K562 (cell line): ENCODE results near the gene BCL2L1. TPM values are rescaled to one million over a fixed set of nuclear protein-coding genes. Genes with fewer than 3 reads are reported as not detected.

Source experiments
- ATAC-seq: fragments of 200-7000 bp; cut with Tn5 transposase; 3 replicates; pipeline ENCODE4 v1.9.1; 2020; ENCODE audit warnings: moderate library complexity
- BruUV-seq: library from RNA; stranded (reverse); fragments of 400-500 nt; replicated peaks from 2 replicates; lab custom pipeline; 2021; lab: Mats Ljungman, UMichigan
- CTCF ChIA-PET: fragments of 300-600 bp; formaldehyde crosslinking; extraction: SDS; loops from one replicate; lab custom pipeline; 2021; ENCODE audit warnings: low intra/inter-chr PET ratio; lab: Yijun Ruan, JAX
- POLR2A ChIA-PET: fragments of 300-600, 350-650 bp; sonication (Branson Sonifier 250); formaldehyde crosslinking; extraction: SDS; loops from one replicate; lab custom pipeline; 2021; ENCODE audit warnings: antibody characterized with exemption, inconsistent platforms; lab: Yijun Ruan, JAX
- DNase-seq, 4 experiments: peaks; one replicate each; pipeline versions ENCODE4 v3.0.0 to v3.0.0-alpha.2; 2011 to 2018; ENCODE audit warnings: low spot score in 3 of 4, mixed read lengths in 3 of 4; ENCODE audit errors: extremely low read depth in 1 of 4
- FAIRE-seq: peaks from 2 replicates; lab custom pipeline; 2011; peaks lifted over from hg19 to GRCh38; lab: Jason Lieb, UNC
- H2AFZ ChIP-seq: 2 replicates; pipeline ENCODE4 v1.6.0; 2011; ENCODE audit warnings: low read depth, low read length, control low read depth, inconsistent platforms
- H3K27ac ChIP-seq: fragments of 200-600 bp; 3 replicates; pipeline ENCODE4 v1.8.0; 2011; ENCODE audit warnings: low read depth, mild to moderate bottlenecking, control low read depth, inconsistent platforms, low read length, moderate library complexity, mixed read lengths; ENCODE audit errors: extremely low read depth
- H3K27me3 ChIP-seq, 2 experiments: fragments of 300-600 bp in 1 of 2; 2 replicates in 1 of 2; 3 replicates in 1 of 2; pipeline versions ENCODE4 v1.6.0 to v1.8.0; 2011; ENCODE audit warnings: inconsistent platforms in 2 of 2, low read length in 2 of 2, mild to moderate bottlenecking in 1 of 2, mixed read lengths in 1 of 2, moderate library complexity in 1 of 2; ENCODE audit not compliant: control insufficient read depth in 2 of 2, insufficient read depth in 2 of 2
- H3K36me3 ChIP-seq: fragments of 300-600 bp; 3 replicates; pipeline ENCODE4 v1.8.0; 2011; ENCODE audit warnings: mild to moderate bottlenecking, low read length, inconsistent platforms; ENCODE audit not compliant: control insufficient read depth, insufficient read depth
- H3K4me1 ChIP-seq, 2 experiments: fragments of 200-600 bp in 1 of 2; replicated peaks in 1 of 2; 2 replicates in 1 of 2; 3 replicates in 1 of 2; pipeline versions ENCODE4 v1.5.1 to v1.8.0; 2011; ENCODE audit warnings: inconsistent platforms in 2 of 2, low read length in 2 of 2, mild to moderate bottlenecking in 1 of 2, mixed read lengths in 1 of 2, moderate library complexity in 1 of 2; ENCODE audit not compliant: control insufficient read depth in 2 of 2, insufficient read depth in 2 of 2
- H3K4me2 ChIP-seq: 2 replicates; pipeline ENCODE4 v1.6.1; 2011; ENCODE audit warnings: low read length, control low read depth, inconsistent platforms, mixed read lengths; ENCODE audit not compliant: insufficient read depth
- H3K4me3 ChIP-seq: fragments of 200-600 bp; sonication (generic), shearing (Covaris generic); 2 replicates; pipeline ENCODE4 v1.5.1; 2016; ENCODE audit warnings: control low read depth, inconsistent platforms
- H3K79me2 ChIP-seq: fragments of 200-600 bp; 3 replicates; pipeline ENCODE4 v1.8.0; 2011; ENCODE audit warnings: low read length, inconsistent platforms; ENCODE audit not compliant: control insufficient read depth, insufficient read depth
- H3K9ac ChIP-seq, 2 experiments: 2 replicates each; pipeline versions ENCODE4 v1.6.0 to v1.6.1; 2011; ENCODE audit warnings: low read depth in 2 of 2, low read length in 2 of 2, control low read depth in 1 of 2, inconsistent platforms in 1 of 2, mild to moderate bottlenecking in 1 of 2, mixed read lengths in 1 of 2; ENCODE audit not compliant: insufficient read depth in 1 of 2
- H3K9me1 ChIP-seq: one replicate; pipeline ENCODE4 v1.6.0; 2011; ENCODE audit warnings: inconsistent platforms, mild to moderate bottlenecking, low read length, moderate library complexity; ENCODE audit not compliant: control insufficient read depth, insufficient read depth
- H3K9me3 ChIP-seq: replicated peaks from 2 replicates; pipeline ENCODE4 v1.5.1; 2011; ENCODE audit warnings: low read depth, low read length, inconsistent platforms; ENCODE audit not compliant: control insufficient read depth, insufficient read depth
- H4K20me1 ChIP-seq: replicated peaks from 2 replicates; pipeline ENCODE4 v1.6.1; 2011; ENCODE audit warnings: low read length, inconsistent platforms, mixed read lengths; ENCODE audit not compliant: control insufficient read depth, insufficient read depth
- ARID1B ChIP-seq: fragments of 450-650 bp; IDR thresholded peaks from 2 replicates; pipeline ENCODE4 v1.6.1; 2016; ENCODE audit warnings: antibody characterized with exemption, mild to moderate bottlenecking, inconsistent platforms
- BCL6 ChIP-seq: fragments of 250-450 bp; sonication (Bioruptor Pico); IDR thresholded peaks from 2 replicates; pipeline ENCODE4 v1.4.0; 2020
- CHCHD3 ChIP-seq: fragments of 250-450 bp; sonication (Bioruptor Pico); IDR thresholded peaks from 2 replicates; pipeline ENCODE4 v2.1.2; 2022; ENCODE audit warnings: mild to moderate bottlenecking
- FOS ChIP-seq: IDR thresholded peaks from 3 replicates; pipeline ENCODE4 v1.6.1; 2011; ENCODE audit not compliant: insufficient read length; ENCODE audit errors: extremely low read depth
- FOXK1 ChIP-seq: sonication (generic); formaldehyde crosslinking; IDR thresholded peaks from 2 replicates; pipeline ENCODE4 v1.8.0; 2022; ENCODE audit warnings: missing genetic modification reagents, mild to moderate bottlenecking, borderline replicate concordance
- HOMEZ ChIP-seq: fragments of 250-450 bp; sonication (Bioruptor Pico); IDR thresholded peaks from 2 replicates; pipeline ENCODE4 v1.4.0; 2020; ENCODE audit warnings: mild to moderate bottlenecking, moderate library complexity
- HSF4 ChIP-seq: fragments of 250-450 bp; sonication (Bioruptor Pico); IDR thresholded peaks from 2 replicates; pipeline ENCODE4 v2.1.2; 2022; ENCODE audit warnings: mild to moderate bottlenecking, moderate library complexity, borderline replicate concordance
- MEIS2 ChIP-seq: fragments of 450-650 bp; IDR thresholded peaks from 2 replicates; pipeline ENCODE4 v1.6.1; 2014; ENCODE audit warnings: mild to moderate bottlenecking; ENCODE audit not compliant: partially characterized antibody
- SP2 ChIP-seq: IDR thresholded peaks from 2 replicates; pipeline ENCODE4 v1.6.1; 2011; ENCODE audit warnings: mild to moderate bottlenecking, low read depth, low read length, moderate library complexity; ENCODE audit not compliant: poor library complexity, severe bottlenecking; ENCODE audit errors: extremely low read depth
- ZBTB7A ChIP-seq: IDR thresholded peaks from 2 replicates; pipeline ENCODE4 v1.6.1; 2011; ENCODE audit warnings: low read depth, mild to moderate bottlenecking, low read length, moderate library complexity, borderline replicate concordance; ENCODE audit not compliant: control insufficient read depth
- ZFP30 ChIP-seq: fragments of 250-450 bp; sonication (Bioruptor Pico); IDR thresholded peaks from 2 replicates; pipeline ENCODE4 v1.8.0; 2022; ENCODE audit warnings: moderate library complexity, mild to moderate bottlenecking, inconsistent platforms, borderline replicate concordance
- WGBS: fragments of 100-300 bp; shearing (Covaris generic); methylation state at CpG from one replicate; pipeline ENCODE4 v1.1.6; 2016; ENCODE audit warnings: low coverage, mixed read lengths; ENCODE audit not compliant: insufficient coverage; ENCODE audit errors: missing lambda C conversion rate; 5-methylcytosine and 5-hydroxymethylcytosine counted together
- in situ Hi-C: fragments of 300-500 bp; cut with MboI; formaldehyde crosslinking; loops from 4 replicates; pipeline ENCODE4 v1.15.0; 2018; ENCODE audit warnings: inconsistent platforms, mixed read lengths
- intact Hi-C: fragments of 100-400 bp; cut with micrococcal nuclease; formaldehyde crosslinking; loops from 2 replicates; pipeline ENCODE4 v1.14.2; 2022
- polyA plus RNA-seq, 8 experiments: library from polyadenylated mRNA; depleted of rRNA in 4 of 8; stranded (reverse) in 5 of 8; unstranded in 3 of 8; fragments of >200 nt; fragmentation: Nextera tagmentation in 2 of 8; fragmentation: Illumina TruSeq in 1 of 8; extraction: Ambion mirVana in 2 of 8; extraction: Trizol in 1 of 8; gene quantifications; 2 replicates each; pipeline versions ENCODE4 v1.2.1 to v1.2.3, GENCODE V29; 2011 to 2014; ENCODE audit warnings: inconsistent platforms in 1 of 8, missing spikeins in 1 of 8
- total RNA-seq, 7 experiments: library from RNA; depleted of rRNA in 6 of 7; stranded (reverse); fragments of >200 nt in 6 of 7; fragmentation: Illumina TruSeq in 2 of 7; extraction: Trizol in 2 of 7; gene quantifications; 2 replicates each; pipeline versions ENCODE4 v1.2.1 to v1.2.3, GENCODE V29; 2011 to 2021; ENCODE audit warnings: low replicate concordance in 1 of 7

The BCL2L1 gene
- total and polyA plus RNA-seq, 9 of the 15 experiments (the other 6 are each of a cell fraction or from before 2014, with no cell fraction given), result 3.3 to 182 (median 120) TPM

- Histone ChIP-seq H3K4me1 (peaks cover 8 to 22% of the 10 kb centered on the region in 2 experiments; a peak in 4 of 5 replicates), H3K4me2 (no peak within 1 kb of the TSS), H3K9ac (peak within 1 kb of the TSS in 1 of 2 experiments; percentile 36; a peak in 1 of 4 replicates), H3K36me3 (no peaks in the 10 kb centered on the region), H3K4me3 (no peak within 1 kb of the TSS), H3K27me3 (no peaks in the 10 kb centered on the region), H3K9me1 (no peaks in the 10 kb centered on the region), H3K27ac (no peak within 1 kb of the TSS), H3K79me2 (no peaks in the 10 kb centered on the region), H2AFZ (no peak within 1 kb of the TSS), H3K9me3 (no peaks in the 10 kb centered on the region), H4K20me1 (no peaks in the 10 kb centered on the region)
- no TSS peak for BruUV-seq
- DNase-seq, result peak in 1 of 4 experiments; percentile 9
- ChIA-PET POLR2A (no interaction called here), CTCF (no interaction called here)
- no peak for ATAC-seq
- 71% methylated on average over 15 of the region's 34 CpGs for WGBS
- in situ Hi-C loops, result no loop called here
- FAIRE-seq, result no peak
- intact Hi-C loops, result loop anchor here (10.0 kb wide), 1 partner anchor 157 kb away; no protein-coding TSS in a partner anchor
- TF ChIP-seq ZFP30 (no peak), CHCHD3 (no peak), ZBTB7A (peak; percentile 20; the same call in 1 of the 2 replicates), FOXK1 (no peak)
Observed at GRCh38 chr20:31637660-31638059, 85.0 kb downstream of the BCL2L1 start, which contains the start of gene COX4I2. Gene COX4I2, plus strand, starts transcription at chr20:31637912. Its CDS starts 1,106 bp downstream, at chr20:31639018.

DNA sequence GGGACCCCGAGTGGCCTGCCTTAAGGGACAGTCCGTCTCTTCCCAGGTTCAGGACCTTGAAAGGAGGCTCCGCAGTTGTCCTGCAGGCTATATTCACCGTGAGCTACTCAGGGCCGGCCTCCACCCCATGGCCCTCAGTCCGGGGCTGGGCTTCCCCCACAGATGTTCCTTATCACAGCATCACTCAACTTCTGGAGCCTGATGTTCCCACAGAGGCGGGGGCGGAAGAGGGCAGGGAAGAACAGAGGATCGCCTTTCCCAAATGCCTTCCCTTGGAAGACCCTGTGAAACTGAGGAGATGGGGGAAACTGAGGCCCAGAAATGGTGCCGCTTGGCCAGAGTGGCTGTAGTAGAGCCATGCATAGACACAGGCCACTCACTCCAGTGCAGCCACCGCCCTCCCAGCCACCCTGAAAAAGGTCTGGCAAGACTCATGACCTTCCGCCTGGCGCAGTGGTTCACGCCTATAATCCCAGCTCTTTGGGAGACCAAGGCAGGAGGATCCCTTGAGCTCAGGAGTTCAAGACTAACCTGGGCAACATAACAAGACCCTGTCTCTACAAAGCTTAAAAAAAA is 89.2 kb downstream of the BCL2L1 start:
- H3K9me3 ChIP-seq, result no peaks in the 10 kb centered on the region
- peak; percentile 79 for ATAC-seq
- intact Hi-C loops (loop anchor here (10.0 kb wide), 1 partner anchor 161 kb away; no protein-coding TSS in a partner anchor), in situ Hi-C loops (loop anchor here (5.0 kb wide), 1 partner anchor 94 kb away; no protein-coding TSS in a partner anchor)
- peaks cover 8 to 25% of the 10 kb centered on the region in 2 experiments; a peak in 4 of 5 replicates for H3K4me1 ChIP-seq
- peak overlapping the region in 1 of 2 experiments; percentile 18; a peak in 1 of 4 replicates for H3K9ac ChIP-seq
- peak; percentile 67 to 81 (median 78) for DNase-seq
- H3K79me2 ChIP-seq, result no peaks in the 10 kb centered on the region
- no peak overlapping the region for H3K27ac ChIP-seq
- H3K4me3 ChIP-seq, result no peak overlapping the region
- H3K27me3 ChIP-seq, result no peaks in the 10 kb centered on the region; a peak in 1 of 5 replicates
- POLR2A ChIA-PET, result interaction anchor here (0.6 to 2.5 kb wide), 15 partner anchors 21 to 268 kb away, joined by 3 to 18 read pairs (median 3); no protein-coding TSS in a partner anchor
- H3K4me2 ChIP-seq, result peak overlapping the region; percentile 66
- WGBS, result 23% methylated on average over 13 of the region's 14 CpGs
- CTCF ChIA-PET, result interaction anchor here (0.8 to 1.6 kb wide), 2 partner anchors 90 to 193 kb away, joined by 3 to 9 read pairs; partner anchors contain the start of gene BCL2L1
- H3K9me1 ChIP-seq, result no peaks in the 10 kb centered on the region
- H4K20me1 ChIP-seq, result no peaks in the 10 kb centered on the region
- BruUV-seq, result no TSS peak
- H2AFZ ChIP-seq, result peak overlapping the region; percentile 95
- peak; percentile 89 for FAIRE-seq
- no peaks in the 10 kb centered on the region for H3K36me3 ChIP-seq
- TF ChIP-seq HOMEZ (no peak), HSF4 (no peak), BCL6 (CRISPR knock-in tag) (no peak), MEIS2 (peak; percentile 41), FOS (no peak), ARID1B (peak; percentile 61), SP2 (no peak)
